SK-N-MC (cell line): ENCODE results near the gene CDKAL1.

Experiments
- DNase-seq: peaks from one replicate; pipeline ENCODE4 v3.0.0-alpha.2; 2011; ENCODE audit warnings: low read depth, low spot score
- H3K27ac ChIP-seq: fragments of 200-600 bp; sonication (generic); 2 replicates; pipeline ENCODE4 v1.5.1; 2016; ENCODE audit warnings: mixed run types
- H3K36me3 ChIP-seq: fragments of 200-600 bp; sonication (generic); 2 replicates; pipeline ENCODE4 v1.6.1; 2017; ENCODE audit warnings: antibody characterized with exemption, low read length, mixed read lengths; ENCODE audit not compliant: insufficient read depth
- H3K4me3 ChIP-seq: fragments of 200-600 bp; sonication (generic); 2 replicates; pipeline ENCODE4 v1.5.1; 2016
- H3K9ac ChIP-seq: fragments of 200-600 bp; sonication (generic); 2 replicates; pipeline ENCODE4 v1.8.0; 2017; ENCODE audit warnings: mixed run types, mixed read lengths; ENCODE audit not compliant: insufficient read length
- H3K9me3 ChIP-seq: fragments of 200-600 bp; sonication (generic); 2 replicates; pipeline ENCODE4 v1.6.1; 2017; ENCODE audit warnings: low read depth, mild to moderate bottlenecking, antibody characterized with exemption, low read length, moderate library complexity, mixed read lengths
- EZH2 ChIP-seq: fragments of 200-600 bp; sonication (generic); IDR thresholded peaks from one replicate; pipeline ENCODE4 v1.6.1; 2017; ENCODE audit warnings: antibody characterized with exemption
- FOXP2 ChIP-seq: optimal IDR thresholded peaks from 2 replicates; pipeline ENCODE3; 2011; ENCODE audit warnings: mild to moderate bottlenecking, moderate library complexity; ENCODE audit not compliant: insufficient read depth; ENCODE audit errors: extremely low read length, control extremely low read depth
- POLR2AphosphoS5 ChIP-seq: IDR thresholded peaks from 2 replicates; pipeline ENCODE4 v1.6.1; 2012; ENCODE audit warnings: mild to moderate bottlenecking, low read depth, low read length, borderline replicate concordance

Gene CDKAL1

DNA sequence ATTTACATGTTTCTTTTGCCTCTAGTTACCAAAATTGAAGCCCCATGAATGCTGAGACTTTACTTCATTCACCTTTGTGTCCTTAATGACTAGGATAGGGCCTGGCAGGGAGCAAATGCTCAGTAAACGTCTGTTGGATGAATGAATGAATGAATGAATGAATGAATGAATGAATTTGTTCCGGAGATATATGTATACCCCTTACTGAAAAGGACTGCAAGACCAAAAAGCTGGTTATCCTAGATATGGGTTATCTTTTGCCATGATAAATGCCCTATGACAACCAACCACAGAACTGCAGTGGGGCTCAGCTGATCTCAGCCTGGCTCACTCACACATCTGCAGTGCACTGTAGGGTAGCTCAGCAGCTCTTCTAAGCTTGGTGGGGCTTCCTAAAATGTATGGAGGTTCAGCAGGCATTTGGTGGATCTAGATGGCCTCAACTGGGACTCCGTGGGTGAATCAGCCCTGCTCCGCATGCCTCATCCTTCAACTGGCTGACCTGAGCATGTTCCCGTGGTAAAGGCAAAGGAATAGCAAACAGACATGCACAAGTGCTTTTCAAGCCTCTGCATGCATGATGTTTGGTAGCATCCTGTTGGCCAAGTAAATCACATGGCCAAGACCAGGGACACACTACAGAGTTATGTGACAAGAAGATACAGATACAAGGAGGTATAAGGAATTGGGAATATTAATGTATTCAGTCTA lies 680.6 kb downstream of the CDKAL1 start:
- DNase-seq = no peak
- Histone ChIP-seq H3K36me3 (no peaks in the 10 kb centered on the region), H3K4me3 (no peak overlapping the region), H3K9me3 (no peaks in the 10 kb centered on the region), H3K27ac (no peak overlapping the region), H3K9ac (no peak overlapping the region)
- no peak for TF ChIP-seq POLR2AphosphoS5
- TF ChIP-seq EZH2 = no peak
- TF ChIP-seq FOXP2 = no peak

GRCh38 chr6:21219241-21219640 lies 685.0 kb downstream of the CDKAL1 start:
- TF ChIP-seq EZH2 (no peak), POLR2AphosphoS5 (no peak), FOXP2 (no peak)
- no peak overlapping the region for H3K27ac ChIP-seq
- no peak for DNase-seq
- no peak overlapping the region for H3K9ac ChIP-seq
- H3K9me3 ChIP-seq = no peaks in the 10 kb centered on the region
- H3K36me3 ChIP-seq = no peaks in the 10 kb centered on the region
- H3K4me3 ChIP-seq = no peak overlapping the region

- Histone ChIP-seq H3K27ac (no peak overlapping the region), H3K4me3 (no peak overlapping the region), H3K9me3 (no peaks in the 10 kb centered on the region), H3K9ac (no peak overlapping the region), H3K36me3 (no peaks in the 10 kb centered on the region)
- DNase-seq = no peak
- TF ChIP-seq EZH2 = no peak
- TF ChIP-seq POLR2AphosphoS5 = no peak
- no peak for TF ChIP-seq FOXP2
These were observed 685.6 kb downstream of the CDKAL1 start for GRCh38 chr6:21219856-21220255.

- Histone ChIP-seq H3K36me3 (no peaks in the 10 kb centered on the region), H3K9me3 (no peaks in the 10 kb centered on the region), H3K9ac (no peak overlapping the region), H3K4me3 (no peak overlapping the region), H3K27ac (no peak overlapping the region)
- TF ChIP-seq EZH2 (no peak), FOXP2 (no peak), POLR2AphosphoS5 (no peak)
- no peak for DNase-seq
These were observed 686.2 kb downstream of the CDKAL1 start for GRCh38 chr6:21220271-21220987.

DNA sequence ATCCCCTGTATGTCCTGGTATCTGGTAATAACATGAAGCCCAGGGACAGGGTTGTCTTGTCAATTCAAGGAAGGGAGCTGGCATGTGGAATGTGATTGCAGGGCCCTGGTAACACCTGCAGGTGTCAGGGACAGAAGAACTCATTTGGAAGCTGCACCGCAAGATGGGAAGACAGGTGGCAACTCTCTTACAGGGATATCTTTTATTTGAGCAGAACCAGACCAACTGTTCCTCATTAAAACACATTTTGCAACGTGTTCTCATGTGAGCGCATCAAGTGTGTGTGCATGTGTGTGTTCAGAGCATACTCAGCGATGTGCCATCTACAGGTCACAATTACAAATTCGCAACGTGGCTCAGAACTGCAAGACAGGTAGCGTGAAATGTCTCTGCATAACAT lies 688.4 kb downstream of the CDKAL1 start:
- no peak overlapping the region for H3K27ac ChIP-seq
- DNase-seq = no peak
- no peak overlapping the region for H3K9ac ChIP-seq
- no peak overlapping the region for H3K4me3 ChIP-seq
- no peaks in the 10 kb centered on the region for H3K36me3 ChIP-seq
- no peaks in the 10 kb centered on the region for H3K9me3 ChIP-seq
- TF ChIP-seq FOXP2 (no peak), EZH2 (no peak), POLR2AphosphoS5 (no peak)

DNA sequence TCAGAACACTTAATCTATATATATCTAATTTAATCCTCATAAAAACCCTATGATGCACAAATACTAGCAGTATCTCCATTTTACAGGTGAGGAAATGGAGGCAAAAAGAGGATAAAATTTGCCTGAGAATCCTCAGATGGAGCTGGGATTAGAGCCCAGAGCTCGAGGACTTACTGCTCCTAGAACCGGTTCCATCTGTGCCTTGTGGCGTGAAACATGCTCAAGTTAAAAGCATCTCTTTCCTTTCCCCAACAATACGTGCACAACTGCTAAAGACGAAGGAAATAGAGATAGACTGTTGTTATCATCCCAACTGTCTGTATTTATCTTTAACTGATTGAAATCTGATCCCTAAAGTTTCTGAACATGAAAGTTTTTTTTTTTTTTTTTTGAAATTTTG lies 691.7 kb downstream of the CDKAL1 start:
- Histone ChIP-seq H3K4me3 (no peak overlapping the region), H3K27ac (no peak overlapping the region), H3K9me3 (no peaks in the 10 kb centered on the region), H3K36me3 (peaks cover under 1% of the 10 kb centered on the region; the same call in 1 of the 2 replicates), H3K9ac (no peak overlapping the region)
- TF ChIP-seq POLR2AphosphoS5 (no peak), EZH2 (no peak), FOXP2 (no peak)
- no peak for DNase-seq

- H3K9me3 ChIP-seq = no peaks in the 10 kb centered on the region
- peaks cover 3% of the 10 kb centered on the region; the same call in 1 of the 2 replicates for H3K36me3 ChIP-seq
- TF ChIP-seq POLR2AphosphoS5 (no peak), EZH2 (no peak), FOXP2 (no peak)
- H3K9ac ChIP-seq = no peak overlapping the region
- no peak for DNase-seq
- no peak overlapping the region for H3K27ac ChIP-seq
- no peak overlapping the region for H3K4me3 ChIP-seq
These were observed 693.2 kb downstream of the CDKAL1 start for GRCh38 chr6:21227486-21227885.

DNA sequence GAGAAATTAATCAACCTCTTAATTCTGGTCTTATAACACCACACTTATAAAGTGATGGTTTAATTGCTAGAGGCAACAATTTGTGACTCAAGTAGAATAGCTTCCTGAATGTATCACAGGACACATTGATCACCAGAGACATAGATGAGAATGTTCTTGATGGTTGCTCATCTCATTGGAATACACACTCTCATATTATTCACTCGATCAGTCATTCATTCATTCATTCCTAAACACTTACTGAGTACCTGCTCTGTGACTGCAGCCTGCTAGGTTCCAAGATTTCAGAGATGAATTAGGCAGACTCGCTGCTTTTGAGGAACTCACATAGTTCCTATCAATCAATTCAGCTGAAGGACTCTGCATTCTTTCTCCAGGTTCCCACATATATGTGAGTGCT lies 694.2 kb downstream of the CDKAL1 start:
- H3K9ac ChIP-seq = no peak overlapping the region
- no peak for TF ChIP-seq FOXP2
- TF ChIP-seq POLR2AphosphoS5 = no peak
- no peak for TF ChIP-seq EZH2
- no peak for DNase-seq
- peaks cover 9% of the 10 kb centered on the region for H3K36me3 ChIP-seq
- H3K27ac ChIP-seq = no peak overlapping the region
- no peak overlapping the region for H3K4me3 ChIP-seq
- H3K9me3 ChIP-seq = no peaks in the 10 kb centered on the region
